Cardiac fibroblast (primary cell): ENCODE results near the gene UHRF1.

Source experiments
- DNase-seq, 2 donors: peaks; one replicate each; pipeline versions ENCODE4 v3.0.0 to v3.0.0-alpha.2; 2010; ENCODE audit warnings: low read depth in 2 of 2
- H3K4me3 ChIP-seq, 2 donors: replicated peaks in 1 of 2; 1 replicate in 1 of 2; 2 replicates in 1 of 2; pipeline ENCODE4 v1.5.1; 2011; ENCODE audit warnings: low read depth in 2 of 2, low read length in 2 of 2, mild to moderate bottlenecking in 2 of 2, moderate library complexity in 1 of 2
- CTCF ChIP-seq: IDR thresholded peaks from one replicate; pipeline ENCODE4 v1.5.1; 2011; ENCODE audit warnings: low read depth, mild to moderate bottlenecking, low read length, inconsistent platforms

UHRF1 gene

DNA sequence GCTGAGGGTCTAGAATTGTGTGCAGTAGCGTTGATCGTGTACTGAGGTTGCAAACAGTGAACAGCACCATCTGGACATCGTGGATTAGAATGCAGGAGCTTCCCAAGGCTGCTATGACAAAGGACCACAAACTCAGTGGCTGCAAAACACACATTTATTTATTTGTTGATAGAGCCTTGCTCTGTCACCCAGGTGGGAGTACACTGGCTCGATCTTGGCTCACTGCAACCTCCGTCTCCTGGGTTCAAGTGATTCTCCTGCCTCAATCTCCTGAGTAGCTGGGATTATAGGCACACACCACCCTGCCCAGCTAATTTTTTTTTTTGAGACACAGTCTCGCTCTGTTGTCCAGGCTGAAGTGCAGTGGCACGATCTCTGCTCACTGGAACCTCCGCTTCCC, 2.3 kb upstream of the UHRF1 start:
- TF ChIP-seq CTCF = no peak
- no peak overlapping the region for H3K4me3 ChIP-seq
- DNase-seq = no peak

DNA sequence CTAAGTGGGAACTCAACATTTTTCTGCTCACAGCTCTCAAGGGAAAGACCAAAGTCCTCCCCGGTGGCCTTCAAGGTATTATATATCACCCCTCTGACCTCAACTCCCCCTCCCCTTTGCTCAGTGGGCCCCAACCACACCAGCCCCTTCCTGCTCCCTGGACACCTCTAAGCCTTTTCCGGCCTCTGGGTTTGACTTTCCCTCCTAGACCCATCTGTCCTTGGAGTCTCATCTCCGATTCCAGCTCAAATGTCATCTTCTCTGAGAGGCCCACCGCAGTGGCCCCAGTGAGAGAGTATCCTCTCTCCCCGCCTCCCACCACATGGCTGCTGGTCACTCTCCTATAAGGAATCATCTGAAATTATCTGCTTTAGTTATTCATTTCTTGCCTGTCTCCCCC, 941 bp upstream of the UHRF1 start:
- H3K4me3 ChIP-seq = no peak overlapping the region
- no peak for TF ChIP-seq CTCF
- DNase-seq = no peak

DNA sequence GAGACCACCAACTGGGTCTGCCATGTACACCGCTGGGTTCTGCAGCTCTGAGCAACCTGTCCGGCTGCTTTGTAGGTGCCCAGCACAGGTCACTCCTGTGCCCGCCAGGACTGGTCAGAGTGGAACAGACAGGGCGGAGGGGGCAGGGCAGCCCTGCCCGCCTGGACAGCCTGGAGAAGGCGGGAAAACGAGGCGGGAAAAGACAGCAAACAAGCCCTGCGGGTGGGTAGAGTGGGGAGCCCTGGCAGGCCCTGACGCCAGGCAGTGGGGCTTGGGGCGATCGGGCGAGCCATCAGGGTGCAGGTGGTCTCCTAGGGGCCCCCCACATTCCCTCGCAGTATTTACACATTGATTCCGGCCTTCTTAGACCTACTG, 533 bp upstream of the UHRF1 start:
- DNase-seq = no peak
- no peak overlapping the region for H3K4me3 ChIP-seq
- TF ChIP-seq CTCF = no peak

DNA sequence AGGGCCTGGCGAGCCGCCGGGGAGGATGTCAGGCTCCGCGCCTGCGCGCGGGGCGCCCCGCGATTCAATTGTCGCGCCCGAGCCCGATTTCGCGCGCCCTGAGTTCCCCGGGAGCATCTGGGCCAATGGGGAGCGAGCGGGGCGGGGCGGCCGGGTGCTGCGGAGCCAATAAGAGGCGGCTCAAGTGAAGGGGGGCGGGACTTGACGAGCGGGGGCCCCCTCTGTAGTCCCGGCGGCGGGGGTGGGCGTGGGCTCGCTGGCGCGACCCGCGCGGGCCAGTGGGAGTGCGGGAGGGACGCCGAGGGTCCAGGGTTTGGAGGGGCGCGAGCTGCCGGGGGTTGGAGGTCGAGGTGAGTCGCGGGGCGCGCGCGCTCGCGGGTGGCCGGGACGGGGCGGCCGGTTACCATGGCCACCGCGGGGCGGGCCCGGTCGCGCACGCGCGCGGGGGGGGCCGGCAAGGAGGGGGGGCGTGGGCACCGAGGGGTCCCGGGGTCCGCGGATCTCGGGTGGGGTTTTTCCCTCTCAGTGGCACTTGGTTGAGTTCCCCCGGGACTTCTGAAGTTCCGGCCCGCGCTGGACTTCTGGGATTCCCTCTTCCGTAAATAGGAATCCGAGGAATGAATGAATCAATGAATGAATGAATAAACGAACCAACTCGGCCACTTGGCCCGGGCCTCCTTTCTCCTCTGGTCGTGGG, 744 bp downstream of the UHRF1 start:
- TF ChIP-seq CTCF = no peak
- H3K4me3 ChIP-seq = peak overlapping the region; percentile 52 to 66
- peak; percentile 90 for DNase-seq

DNA sequence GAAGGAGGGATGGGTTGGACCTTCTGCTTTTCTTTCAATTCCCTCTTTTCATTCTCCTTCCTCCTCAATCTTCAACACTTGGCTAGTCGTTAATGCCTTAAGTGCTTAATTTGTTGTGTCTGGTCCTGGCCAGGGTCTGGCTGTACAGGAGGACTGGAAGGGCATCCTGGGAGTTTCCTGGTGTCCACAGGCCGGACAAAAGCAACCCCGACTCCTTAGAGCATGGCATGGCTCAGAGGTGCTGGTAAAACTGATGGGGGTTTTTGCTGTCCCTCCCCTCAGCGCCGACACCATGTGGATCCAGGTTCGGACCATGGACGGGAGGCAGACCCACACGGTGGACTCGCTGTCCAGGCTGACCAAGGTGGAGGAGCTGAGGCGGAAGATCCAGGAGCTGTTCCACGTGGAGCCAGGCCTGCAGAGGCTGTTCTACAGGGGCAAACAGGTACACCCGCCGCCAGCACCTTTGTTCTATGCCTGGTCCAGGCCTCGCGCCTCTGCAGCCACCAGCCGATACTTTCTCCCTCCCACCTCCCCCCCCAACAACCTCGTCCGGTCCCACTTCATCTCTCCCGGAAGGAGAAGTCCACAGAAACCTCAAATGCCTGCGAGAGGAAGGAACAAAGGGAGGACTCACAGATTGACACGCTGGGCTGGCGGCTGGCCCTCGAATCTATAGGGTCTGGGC, 1.4 kb downstream of the UHRF1 start:
- TF ChIP-seq CTCF = no peak
- DNase-seq = peak; percentile 64 to 73
- peak overlapping the region; percentile 52 to 66 for H3K4me3 ChIP-seq

- no peak for DNase-seq
- peak overlapping the region; percentile 21 to 66 for H3K4me3 ChIP-seq
- no peak for TF ChIP-seq CTCF
Observed at GRCh38 chr19:4911314-4911713, 2.0 kb downstream of the UHRF1 start.
